SIG-M5 treated with dmso at 0.1 percent for 504 hours (cell line): ENCODE measurements around the gene ZNF639.

ENCODE experiments used
- DNase-seq: peaks from one replicate; lab custom pipeline; 2025; ENCODE audit not compliant: unreplicated experiment; lab: John Stamatoyannopoulos, UW

ZNF639 gene

GRCh38 chr3:179309225-179310078, 13.4 kb upstream of the ZNF639 start:
- DNase-seq, result no peak

- DNase-seq, result no peak
These were observed 4.0 kb upstream of the ZNF639 start for GRCh38 chr3:179318876-179319275.

DNA sequence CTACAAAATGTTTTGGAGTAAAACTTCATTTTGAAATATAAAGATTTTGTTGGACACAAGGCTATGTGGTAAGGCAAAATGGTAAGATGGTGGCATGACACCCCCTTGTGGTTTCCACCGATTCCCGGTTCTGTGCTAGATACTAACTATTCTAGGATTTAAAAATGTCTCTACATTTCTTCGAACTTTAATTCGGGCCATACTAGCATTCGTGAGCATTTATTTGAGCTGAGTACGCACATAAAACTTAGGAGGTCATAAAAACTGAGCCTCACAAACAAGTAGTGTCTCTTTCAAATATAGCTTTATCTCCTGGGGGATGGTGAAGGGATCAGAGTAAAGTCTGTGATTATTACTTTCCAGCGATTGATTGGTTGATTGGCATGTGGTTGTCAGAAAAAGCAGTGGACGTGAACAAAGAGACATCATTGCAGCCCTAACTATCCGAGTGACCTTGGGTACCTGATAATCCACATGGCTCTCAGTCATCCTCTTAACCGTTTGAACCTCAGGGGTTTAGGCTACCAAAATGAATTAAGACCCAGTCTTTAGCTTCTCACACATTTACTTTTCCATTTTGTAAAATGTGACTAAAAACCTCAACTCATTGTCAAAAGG, 1.1 kb upstream of the ZNF639 start:
- peak; percentile 28 for DNase-seq

- peak; percentile 63 for DNase-seq
These were observed 623 bp downstream of the ZNF639 start for GRCh38 chr3:179323197-179324110.

GRCh38 chr3:179324270-179324754, 1.5 kb downstream of the ZNF639 start:
- peak; percentile 49 for DNase-seq

GRCh38 chr3:179330438-179330837, 7.6 kb downstream of the ZNF639 start:
- no peak for DNase-seq

DNA sequence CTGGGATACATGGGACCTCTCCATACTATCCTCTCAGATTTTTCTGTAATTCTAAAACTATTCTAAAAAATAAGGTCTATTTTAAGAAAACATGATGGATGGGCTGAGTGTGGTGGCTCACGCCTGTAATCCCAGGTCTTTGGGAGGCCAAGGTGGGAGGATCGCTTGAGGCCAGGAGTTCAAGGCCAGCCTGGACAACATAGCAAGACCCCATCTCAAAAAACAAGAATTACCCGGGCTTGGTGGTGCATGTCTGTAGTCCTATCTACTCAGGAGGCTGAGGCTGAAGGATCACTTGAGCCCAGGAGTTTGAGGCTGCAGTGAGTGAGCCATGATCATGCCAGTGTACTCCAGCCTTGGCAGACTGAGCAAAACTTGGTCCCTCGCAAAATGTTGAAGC, 9.4 kb downstream of the ZNF639 start:
- no peak for DNase-seq

- no peak for DNase-seq
These were observed 10.3 kb downstream of the ZNF639 start for GRCh38 chr3:179333084-179333483.

DNA sequence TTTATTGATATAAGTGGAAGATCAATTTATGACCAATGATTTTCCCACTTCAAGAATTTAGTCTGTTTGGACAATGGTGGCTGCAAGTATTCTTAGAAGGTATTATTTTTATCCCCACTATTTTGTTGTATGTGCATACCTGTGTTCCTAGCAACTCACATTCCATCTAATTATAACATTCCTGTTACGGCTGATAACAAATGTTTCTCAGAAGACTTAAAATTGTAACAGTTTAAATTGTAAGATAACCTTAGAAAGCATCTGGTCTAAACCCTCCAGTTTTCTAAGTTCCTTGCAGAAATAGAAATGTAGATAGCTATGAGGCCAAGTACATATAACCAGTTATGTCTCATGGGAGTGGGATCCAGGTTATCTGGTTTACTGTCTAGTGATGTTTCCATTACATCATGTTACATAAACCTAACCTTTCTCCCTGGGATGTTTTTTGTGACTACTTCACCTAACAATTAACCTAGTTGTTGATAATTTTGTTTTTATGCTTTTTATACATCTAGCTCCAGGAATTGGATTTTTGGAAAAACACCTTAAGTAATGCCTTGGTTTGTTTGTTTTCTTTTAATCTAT, 13.6 kb downstream of the ZNF639 start:
- DNase-seq, result no peak

- DNase-seq, result peak; percentile 96
These were observed 24.7 kb downstream of the ZNF639 start, which contains the start of gene MFN1 for GRCh38 chr3:179347345-179348194. MFN1 (plus strand) TSS chr3:179347709; CDS start chr3:179348852, 1,143 bp downstream.

DNA sequence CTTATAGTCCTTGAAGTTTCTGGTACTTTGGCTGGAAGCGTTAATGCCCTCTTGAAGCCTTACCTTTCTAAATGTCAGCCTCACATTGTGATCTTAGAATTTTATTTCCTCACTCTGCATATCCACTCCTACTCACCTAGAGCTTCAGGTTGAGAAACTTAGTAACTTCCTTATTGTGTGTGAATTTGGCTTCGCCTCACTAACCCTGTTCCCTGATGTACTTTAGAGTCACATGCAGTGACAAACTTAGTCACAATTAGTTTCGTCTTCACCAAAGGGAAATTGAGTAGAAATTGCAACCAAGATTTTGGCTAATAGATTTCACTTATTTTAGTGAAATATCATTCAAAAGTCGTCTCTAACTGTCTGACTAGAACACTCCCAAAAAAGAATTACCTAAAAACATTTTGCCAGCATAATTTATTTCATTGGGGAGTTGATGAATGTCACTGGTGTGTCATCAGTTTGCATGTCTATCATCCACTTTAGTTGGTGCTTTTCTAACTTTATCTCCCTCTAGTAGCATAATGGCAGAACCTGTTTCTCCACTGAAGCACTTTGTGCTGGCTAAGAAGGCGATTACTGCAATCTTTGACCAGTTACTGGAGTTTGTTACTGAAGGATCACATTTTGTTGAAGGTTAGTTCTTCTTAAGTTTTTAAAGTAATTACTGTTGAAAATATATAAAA, 25.6 kb downstream of the ZNF639 start:
- peak; percentile 58 for DNase-seq

DNA sequence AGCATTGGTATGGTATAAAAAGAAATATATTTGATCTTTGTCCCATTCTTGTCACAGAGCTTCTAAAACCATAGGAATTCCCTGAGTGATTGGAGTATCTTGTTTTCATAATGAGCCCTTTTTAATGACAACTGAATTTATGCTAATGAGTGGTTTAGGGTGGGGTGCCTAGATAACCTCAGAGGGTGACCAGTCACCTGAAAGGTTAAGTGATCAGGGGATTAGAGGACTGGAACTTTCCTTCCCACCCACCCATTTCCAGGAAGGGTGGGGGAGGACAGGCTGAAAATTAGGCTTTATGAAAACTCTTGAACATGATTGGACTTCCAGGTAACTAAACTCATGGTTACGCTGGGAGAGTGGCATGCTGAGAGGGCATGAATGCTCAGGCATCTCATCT, 33.2 kb downstream of the ZNF639 start:
- DNase-seq, result no peak

DNA sequence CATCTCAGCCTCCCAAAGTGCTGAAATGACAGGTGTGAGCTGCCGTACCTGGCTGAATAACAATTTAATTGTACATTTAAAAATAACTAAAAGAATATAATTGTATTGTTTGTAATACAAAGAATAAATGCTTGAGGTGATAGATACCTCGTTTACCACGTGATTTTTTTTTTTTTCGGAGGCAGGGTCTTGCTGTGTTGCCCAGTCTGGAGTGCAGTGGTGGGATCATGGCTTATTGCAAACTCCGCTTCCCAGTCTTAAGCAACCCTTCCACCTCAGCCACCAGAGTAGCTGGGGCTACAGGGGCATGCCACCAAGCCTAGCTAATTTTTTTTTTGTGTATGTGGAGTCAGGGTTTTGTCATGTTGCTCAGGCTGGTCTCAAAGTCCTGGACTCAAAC, 40.5 kb downstream of the ZNF639 start:
- no peak for DNase-seq

DNA sequence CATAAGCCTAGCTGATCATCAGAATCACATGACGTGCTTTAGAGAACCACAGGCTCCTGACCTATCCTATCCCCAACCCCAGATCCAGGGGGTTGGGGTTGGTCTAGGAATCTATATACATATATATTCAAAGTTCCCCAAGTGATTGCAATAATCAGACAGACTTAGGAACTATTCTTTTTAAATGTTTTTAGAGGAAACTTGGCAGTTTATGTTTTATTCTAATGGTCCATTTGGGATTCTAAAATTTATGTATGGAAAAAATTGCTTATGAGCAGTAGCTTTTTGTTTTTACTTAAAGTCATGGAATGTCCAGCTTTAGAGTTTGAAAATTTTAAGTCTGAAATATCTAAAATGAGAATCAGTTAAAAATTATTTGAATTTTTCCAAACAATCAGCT, 46.8 kb downstream of the ZNF639 start:
- no peak for DNase-seq

DNA sequence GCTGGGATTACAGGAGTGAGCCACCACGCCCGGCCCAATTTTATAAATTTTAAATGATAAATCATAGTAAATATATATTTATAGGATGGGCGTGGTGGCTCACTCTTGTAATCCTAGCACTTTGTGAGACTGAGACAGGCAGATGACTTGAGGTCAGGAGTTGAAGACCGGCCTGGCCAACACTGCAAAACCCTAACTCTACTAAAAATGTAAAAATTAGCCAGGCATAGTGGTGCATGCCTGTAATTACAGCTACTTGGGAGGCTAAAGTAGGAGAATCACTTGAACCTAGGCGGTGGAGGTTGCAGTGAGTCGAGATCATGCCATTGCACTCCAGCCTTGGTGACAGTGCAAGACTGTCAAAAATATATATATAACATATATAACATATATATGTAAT, 51.1 kb downstream of the ZNF639 start:
- no peak for DNase-seq

DNA sequence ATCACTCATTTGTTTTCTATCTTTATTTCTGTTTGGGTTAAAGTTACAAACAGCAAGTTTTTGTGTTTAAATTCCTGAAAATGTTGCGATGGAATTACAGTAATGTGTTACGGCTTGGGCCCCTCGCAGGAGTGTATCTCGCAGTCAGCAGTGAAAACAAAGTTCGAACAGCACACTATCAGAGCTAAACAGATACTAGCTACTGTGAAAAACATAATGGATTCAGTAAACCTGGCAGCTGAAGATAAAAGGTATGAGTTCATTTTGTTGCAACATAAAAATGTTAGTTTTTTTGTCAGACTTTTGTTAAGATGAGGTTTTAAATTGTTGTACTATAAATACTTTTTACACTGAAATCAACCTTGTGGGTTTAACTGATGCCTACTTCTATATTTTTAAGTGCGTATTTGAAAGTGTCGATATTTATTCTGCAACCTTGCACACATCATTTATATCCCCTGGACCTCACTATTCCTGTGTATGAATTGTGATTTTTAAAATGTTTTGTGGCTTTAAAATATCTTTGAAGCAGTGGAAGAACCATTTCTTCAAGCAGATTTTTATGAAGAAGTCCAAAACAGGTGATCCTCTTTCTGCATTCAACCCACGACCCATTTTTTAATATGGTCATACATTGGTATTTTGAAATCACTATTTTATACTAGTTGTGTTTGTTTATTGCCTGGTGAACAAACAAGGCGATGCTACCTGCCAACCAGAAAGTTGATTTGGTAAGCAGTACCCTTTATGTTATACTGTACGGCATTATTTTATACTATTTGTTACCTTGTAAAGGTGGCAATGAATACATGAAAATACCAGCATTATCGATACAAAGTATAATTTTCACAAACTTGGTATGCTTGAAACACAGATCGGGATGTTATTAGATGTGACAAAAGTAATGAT, 52.5 kb downstream of the ZNF639 start:
- no peak for DNase-seq

DNA sequence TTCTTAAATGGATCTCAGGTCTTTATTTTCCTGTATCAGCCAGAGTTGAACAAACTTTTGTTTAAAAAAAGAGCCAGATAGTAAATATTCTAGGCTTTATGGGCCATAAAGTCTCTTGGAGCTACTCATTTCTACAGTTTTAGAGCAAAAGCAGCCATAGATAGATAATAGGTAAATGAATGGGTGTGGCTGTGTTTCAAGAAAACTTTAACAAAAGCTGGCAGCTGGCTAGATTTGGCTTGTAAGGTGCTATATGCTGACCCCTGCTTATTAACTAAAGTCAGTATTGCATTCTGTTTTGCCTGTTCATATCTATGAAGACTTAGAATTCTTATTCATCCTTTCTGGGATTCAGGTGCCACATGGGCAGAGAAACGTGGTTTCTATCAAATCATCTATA, 53.6 kb downstream of the ZNF639 start:
- DNase-seq, result no peak
